IMR-90 (cell line): ENCODE data around the gene NPBWR2. TPM values are rescaled to one million over a fixed set of nuclear protein-coding genes. Genes with fewer than 3 reads are reported as not detected.

ENCODE experiments used
- ATAC-seq: fragments of 200-7000 bp; cut with Tn5 transposase; 2 replicates; pipeline ENCODE4 v1.9.1; 2020; ENCODE audit warnings: low read depth, mild to moderate bottlenecking, moderate library complexity
- BruUV-seq: library from RNA; stranded (reverse); fragments of 400-500 nt; replicated peaks from 2 replicates; lab custom pipeline; 2021; lab: Mats Ljungman, UMichigan
- CTCF ChIA-PET: fragments of 300-600 bp; formaldehyde crosslinking; extraction: SDS; loops from one replicate; lab custom pipeline; 2021; ENCODE audit warnings: antibody characterized with exemption; lab: Yijun Ruan, JAX
- POLR2A ChIA-PET: fragments of 300-600 bp; sonication (Branson Sonifier 250); formaldehyde crosslinking; loops from one replicate; lab custom pipeline; 2022; ENCODE audit warnings: antibody characterized with exemption; ENCODE audit not compliant: unreplicated experiment; lab: Charles Lee
- DNase-seq: peaks from one replicate; pipeline ENCODE4 v3.0.0; 2013
- H2AFZ ChIP-seq: replicated peaks from 2 replicates; pipeline ENCODE3; 2013; ENCODE audit warnings: low read length, mild to moderate bottlenecking; ENCODE audit not compliant: poor library complexity
- H2AK5ac ChIP-seq: 2 replicates; pipeline ENCODE4 v1.6.1; 2013; ENCODE audit warnings: low read depth, low read length, inconsistent platforms
- H2AK9ac ChIP-seq: replicated peaks from 2 replicates; pipeline ENCODE3; 2013; ENCODE audit warnings: mild to moderate bottlenecking, low read depth, low read length, moderate library complexity; ENCODE audit not compliant: poor library complexity
- H2BK120ac ChIP-seq: 2 replicates; pipeline ENCODE4 v1.6.1; 2013; ENCODE audit warnings: low read depth, low read length, inconsistent platforms
- H2BK15ac ChIP-seq: 3 replicates; pipeline ENCODE4 v1.6.1; 2013; ENCODE audit warnings: low read depth, low read length, inconsistent platforms
- H2BK20ac ChIP-seq: 2 replicates; pipeline ENCODE4 v1.6.1; 2013; ENCODE audit warnings: low read depth, mild to moderate bottlenecking, inconsistent platforms, low read length, moderate library complexity
- H2BK5ac ChIP-seq: 2 replicates; pipeline ENCODE4 v1.6.1; 2013; ENCODE audit warnings: mild to moderate bottlenecking, low read depth, low read length, inconsistent platforms; ENCODE audit not compliant: poor library complexity, severe bottlenecking
- H3K14ac ChIP-seq: replicated peaks from 2 replicates; pipeline ENCODE4 v1.6.1; 2013; ENCODE audit warnings: low read depth, low read length, inconsistent platforms
- H3K18ac ChIP-seq: 2 replicates; pipeline ENCODE4 v1.6.1; 2013; ENCODE audit warnings: low read depth, low read length, control low read depth
- H3K23ac ChIP-seq: 2 replicates; pipeline ENCODE4 v1.6.1; 2013; ENCODE audit warnings: low read depth, low read length, inconsistent platforms
- H3K27ac ChIP-seq: 2 replicates; pipeline ENCODE4 v1.5.1; 2013; ENCODE audit warnings: mild to moderate bottlenecking, control low read depth, low read length; ENCODE audit not compliant: insufficient read depth
- H3K27me3 ChIP-seq: 2 replicates; pipeline ENCODE4 v1.6.1; 2013; ENCODE audit warnings: low read length; ENCODE audit not compliant: control insufficient read depth, insufficient read depth
- H3K36me3 ChIP-seq: 2 replicates; pipeline ENCODE4 v1.6.1; 2013; ENCODE audit warnings: low read length, mixed read lengths; ENCODE audit not compliant: control insufficient read depth, insufficient read depth
- H3K4ac ChIP-seq: 2 replicates; pipeline ENCODE4 v1.6.1; 2013; ENCODE audit warnings: low read depth, low read length, inconsistent platforms
- H3K4me1 ChIP-seq: 2 replicates; pipeline ENCODE4 v1.6.1; 2013; ENCODE audit warnings: low read length, mixed read lengths; ENCODE audit not compliant: control insufficient read depth, insufficient read depth
- H3K4me2 ChIP-seq: 2 replicates; pipeline ENCODE4 v1.6.1; 2013; ENCODE audit warnings: low read depth, mild to moderate bottlenecking, control low read depth, low read length, moderate library complexity
- H3K4me3 ChIP-seq: 2 replicates; pipeline ENCODE4 v1.5.1; 2013; ENCODE audit warnings: low read depth, mild to moderate bottlenecking, control low read depth, low read length, moderate library complexity; ENCODE audit not compliant: insufficient read depth
- H3K56ac ChIP-seq: 2 replicates; pipeline ENCODE4 v1.6.1; 2013; ENCODE audit warnings: low read length, inconsistent platforms; ENCODE audit not compliant: insufficient read depth; ENCODE audit errors: extremely low read depth
- H3K79me1 ChIP-seq, 2 experiments: 2 replicates each; pipeline ENCODE4 v1.6.1; 2013; ENCODE audit warnings: low read length in 2 of 2, inconsistent platforms in 1 of 2, low read depth in 1 of 2
- H3K9ac ChIP-seq: 2 replicates; pipeline ENCODE4 v1.6.1; 2013; ENCODE audit warnings: low read depth, low read length, control low read depth
- H3K9me1 ChIP-seq: 2 replicates; pipeline ENCODE4 v1.6.1; 2013; ENCODE audit warnings: low read length, inconsistent platforms; ENCODE audit not compliant: insufficient read depth
- H3K9me3 ChIP-seq: 2 replicates; pipeline ENCODE4 v1.6.1; 2013; ENCODE audit warnings: low read length; ENCODE audit not compliant: control insufficient read depth, insufficient read depth
- H4K20me1 ChIP-seq: 2 replicates; pipeline ENCODE4 v1.6.1; 2013; ENCODE audit warnings: low read length, inconsistent platforms; ENCODE audit not compliant: insufficient read depth
- H4K5ac ChIP-seq: 2 replicates; pipeline ENCODE4 v1.6.1; 2013; ENCODE audit warnings: mild to moderate bottlenecking, low read depth, low read length, control low read depth
- H4K8ac ChIP-seq, 2 experiments: 2 replicates each; pipeline ENCODE4 v1.6.1; 2013; ENCODE audit warnings: low read depth in 2 of 2, low read length in 2 of 2, control low read depth in 1 of 2, inconsistent platforms in 1 of 2
- H4K91ac ChIP-seq: 2 replicates; pipeline ENCODE4 v1.6.1; 2013; ENCODE audit warnings: low read depth, low read length, inconsistent platforms; ENCODE audit not compliant: insufficient read depth
- MAFK ChIP-seq: IDR thresholded peaks from 2 replicates; pipeline ENCODE4 v1.6.1; 2012; ENCODE audit warnings: low read depth, low read length, improper control_type of control experiment
- MXI1 ChIP-seq: IDR thresholded peaks from 2 replicates; pipeline ENCODE4 v1.6.1; 2012; ENCODE audit warnings: low read depth, mild to moderate bottlenecking, low read length, moderate library complexity, borderline replicate concordance
- POLR2A ChIP-seq: IDR thresholded peaks from 2 replicates; pipeline ENCODE4 v1.6.1; 2012; ENCODE audit warnings: mild to moderate bottlenecking, low read depth, low read length
- WGBS, 2 experiments: methylation state at CpG; one replicate each; pipeline versions ENCODE4 v1.1.5 to v1.1.7; 2013; ENCODE audit warnings: missing lambda C conversion rate in 2 of 2; ENCODE audit not compliant: insufficient read length in 1 of 2; ENCODE audit errors: extremely low coverage in 2 of 2; 5-methylcytosine and 5-hydroxymethylcytosine counted together
- dilution Hi-C: fragments of 300-500 bp; cut with HindIII; formaldehyde crosslinking; loops from one replicate; pipeline ENCODE4 v1.14.3; 2018; ENCODE audit warnings: low sequenced_read_pairs; ENCODE audit not compliant: unreplicated experiment
- in situ Hi-C: fragments of 300-500 bp; cut with MboI; formaldehyde crosslinking; loops from 3 replicates; pipeline ENCODE4 v1.14.3; 2019; ENCODE audit warnings: low sequenced_read_pairs, inconsistent platforms, mixed read lengths
- intact Hi-C: fragments of 100-400 bp; cut with micrococcal nuclease; formaldehyde crosslinking; loops from 2 replicates; pipeline ENCODE4 v1.10.0; 2022
- polyA plus RNA-seq, 3 experiments: library from polyadenylated mRNA; depleted of rRNA; stranded (reverse); fragments of >200 nt; gene quantifications; 2 replicates each; pipeline ENCODE4 v1.2.3, GENCODE V29; 2012; ENCODE audit warnings: low replicate concordance in 1 of 3
- total RNA-seq: library from RNA; depleted of rRNA; stranded (reverse); fragments of >200 nt; gene quantifications from 2 replicates; pipeline ENCODE4 v1.2.3, GENCODE V29; 2012

The NPBWR2 gene
- total and polyA plus RNA-seq, 2 of the 4 experiments (the other 2 are of a cell fraction) = not detected

DNA sequence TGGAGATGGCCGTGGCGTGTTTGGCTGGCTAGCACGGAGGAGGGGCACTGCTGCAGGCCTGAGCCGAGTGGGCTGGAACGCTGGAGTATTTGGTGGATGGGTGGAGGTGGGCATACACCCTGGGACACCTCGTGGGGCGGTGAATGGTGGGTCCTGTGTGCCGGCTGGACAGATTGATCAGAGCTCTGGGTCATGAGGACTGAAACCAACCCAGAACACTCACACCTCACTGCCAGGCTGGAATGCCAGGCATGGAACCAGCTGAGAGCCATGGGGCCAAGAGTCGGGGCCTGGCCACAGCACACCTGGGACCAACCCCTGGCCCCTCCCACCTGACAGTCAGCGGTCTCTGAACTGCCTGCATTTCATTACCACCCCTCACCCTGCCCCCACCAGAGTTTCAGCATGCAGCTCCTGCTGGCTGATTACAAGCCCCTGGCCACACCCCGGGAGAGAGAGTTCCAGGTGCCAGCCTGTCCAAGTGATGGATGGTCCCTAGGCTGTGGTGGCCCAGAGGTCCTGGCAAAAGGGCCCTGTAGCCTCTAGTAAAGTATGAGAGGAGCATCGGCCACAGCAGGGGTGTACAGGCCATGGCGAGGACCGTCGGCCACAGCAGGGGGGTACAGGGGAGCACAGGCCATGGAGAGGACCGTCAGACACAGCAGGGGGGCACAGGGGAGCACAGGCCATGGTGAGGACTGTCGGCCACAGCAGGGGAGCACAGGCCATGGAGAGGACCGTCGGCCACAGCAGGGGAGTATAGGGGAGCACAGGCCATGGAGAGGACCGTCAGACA lies 3.3 kb downstream of the NPBWR2 start:
- Histone ChIP-seq H3K27me3 (peaks cover 53% of the 10 kb centered on the region), H3K79me1 (no peaks in the 10 kb centered on the region), H2AFZ (no peak overlapping the region), H3K36me3 (no peaks in the 10 kb centered on the region), H2BK20ac (no peak overlapping the region), H3K4me3 (no peak overlapping the region), H3K9me3 (no peaks in the 10 kb centered on the region), H2BK15ac (no peak overlapping the region), H4K91ac (no peak overlapping the region), H3K23ac (no peak overlapping the region), H4K5ac (no peak overlapping the region), H3K27ac (no peak overlapping the region), H3K56ac (no peak overlapping the region), H2AK9ac (no peak overlapping the region), H4K8ac (no peak overlapping the region), H3K9me1 (no peaks in the 10 kb centered on the region), H2BK120ac (no peak overlapping the region), H2AK5ac (no peak overlapping the region), H3K14ac (no peak overlapping the region), H3K9ac (no peak overlapping the region), H3K4ac (no peak overlapping the region), H4K20me1 (no peaks in the 10 kb centered on the region), H3K4me1 (no peaks in the 10 kb centered on the region), H2BK5ac (no peak overlapping the region), H3K18ac (no peak overlapping the region), H3K4me2 (no peak overlapping the region)
- TF ChIP-seq MAFK (no peak), MXI1 (no peak), POLR2A (no peak)
- dilution Hi-C loops (no loop called here), in situ Hi-C loops (no loop called here), intact Hi-C loops (no loop called here)
- BruUV-seq = no TSS peak
- DNase-seq = no peak
- POLR2A ChIA-PET = no interaction called here
- no peak for ATAC-seq
- CTCF ChIA-PET = no interaction called here
- WGBS, 2 experiments = 0% methylated on average over 2 of the region's 20 CpGs; no CpG with 5 or more reads in 1 of the 2 experiments
